ENCODE results near the gene HS6ST2. TPM values are rescaled to one million over a fixed set of nuclear protein-coding genes. Genes with fewer than 3 reads are reported as not detected.

The HS6ST2 gene
- total and polyA plus RNA-seq, 4 donors = under 0.01 to 1.4 (median 0.01) TPM; not detected in 1

GRCh38 chrX:132837126-132837525 is 121.3 kb downstream of the HS6ST2 start:
- Histone ChIP-seq H3K9ac (ENCODE audit: low read depth in 1 of 2, low read length in 2 of 2) (no peak overlapping the region), H3K27me3 (ENCODE audit: control insufficient read depth in 4 of 4, insufficient read depth in 4 of 4, low read length in 3 of 4) (peaks cover 0 to 3% (median 0%) of the 10 kb centered on the region in 4 donors), H3K9me3 (ENCODE audit: control insufficient read depth in 4 of 4, low read length in 3 of 4) (no peaks in the 10 kb centered on the region), H3K4me1 (ENCODE audit: control insufficient read depth in 4 of 4, insufficient read depth in 4 of 4, low read length in 3 of 4) (no peaks in the 10 kb centered on the region), H3K4me3 (ENCODE audit: low read depth in 1 of 3, low read length in 3 of 3) (no peak overlapping the region), H3K36me3 (ENCODE audit: control insufficient read depth in 4 of 4, insufficient read depth in 3 of 4, low read depth in 1 of 4, low read length in 3 of 4) (no peaks in the 10 kb centered on the region), H3K27ac (ENCODE audit: low read depth in 1 of 2, low read length in 2 of 2) (no peak overlapping the region)
- 61% methylated on average over 3 of the region's 3 CpGs for WGBS
- no peak for DNase-seq (ENCODE audit: low spot score)
- TF ChIP-seq ZBTB33 (IDR thresholded peaks at IDR 0.05) = no peak
- TF ChIP-seq HNF4A (conservative IDR thresholded peaks at IDR 0.05) = no peak
- TF ChIP-seq FOXA1 (IDR thresholded peaks at IDR 0.05) = no peak
- no peak for TF ChIP-seq NR2F2 (IDR thresholded peaks at IDR 0.05)
- TF ChIP-seq GABPA (IDR thresholded peaks at IDR 0.05 in 1 of 2, conservative IDR thresholded peaks at IDR 0.05 in 1 of 2) = no peak
- TF ChIP-seq REST (IDR thresholded peaks at IDR 0.05) = no peak
- no peak for TF ChIP-seq SP1 (IDR thresholded peaks at IDR 0.05)
- TF ChIP-seq YY1 (IDR thresholded peaks at IDR 0.05) = no peak
- TF ChIP-seq RXRA (IDR thresholded peaks at IDR 0.05) = no peak
- TF ChIP-seq RAD21 (IDR thresholded peaks at IDR 0.05) = no peak
- TF ChIP-seq TAF1 (conservative IDR thresholded peaks at IDR 0.05) = no peak
- no peak for TF ChIP-seq FOXA2 (IDR thresholded peaks at IDR 0.05)
- TF ChIP-seq EGR1 (IDR thresholded peaks at IDR 0.05; ENCODE audit: low read depth in 2 of 2) = no peak
- no peak for TF ChIP-seq HNF4G (IDR thresholded peaks at IDR 0.05)
- no peak for TF ChIP-seq ATF3 (IDR thresholded peaks at IDR 0.05)

GRCh38 chrX:132836471-132836870 is 122.0 kb downstream of the HS6ST2 start:
- H3K27ac ChIP-seq (ENCODE audit: low read depth in 1 of 2, low read length in 2 of 2) = no peak overlapping the region
- no peaks in the 10 kb centered on the region for H3K9me3 ChIP-seq (ENCODE audit: control insufficient read depth in 4 of 4, low read length in 3 of 4)
- no peak for DNase-seq (ENCODE audit: low spot score)
- H3K9ac ChIP-seq (ENCODE audit: low read depth in 1 of 2, low read length in 2 of 2) = no peak overlapping the region
- H3K27me3 ChIP-seq (ENCODE audit: control insufficient read depth in 4 of 4, insufficient read depth in 4 of 4, low read length in 3 of 4) = peaks cover 0 to 3% (median 0%) of the 10 kb centered on the region in 4 donors
- no peaks in the 10 kb centered on the region for H3K4me1 ChIP-seq (ENCODE audit: control insufficient read depth in 4 of 4, insufficient read depth in 4 of 4, low read length in 3 of 4)
- H3K36me3 ChIP-seq (ENCODE audit: control insufficient read depth in 4 of 4, insufficient read depth in 3 of 4, low read depth in 1 of 4, low read length in 3 of 4) = no peaks in the 10 kb centered on the region
- no peak overlapping the region for H3K4me3 ChIP-seq (ENCODE audit: low read depth in 1 of 3, low read length in 3 of 3)
- TF ChIP-seq EGR1 (IDR thresholded peaks at IDR 0.05; ENCODE audit: low read depth in 2 of 2) (no peak), JUND (IDR thresholded peaks at IDR 0.05) (no peak), HNF4A (conservative IDR thresholded peaks at IDR 0.05) (no peak), RXRA (IDR thresholded peaks at IDR 0.05) (no peak), HNF4G (IDR thresholded peaks at IDR 0.05) (no peak), YY1 (IDR thresholded peaks at IDR 0.05) (no peak), FOXA2 (IDR thresholded peaks at IDR 0.05) (no peak), SP1 (IDR thresholded peaks at IDR 0.05) (no peak), ATF3 (IDR thresholded peaks at IDR 0.05) (no peak), GABPA (IDR thresholded peaks at IDR 0.05 in 1 of 2, conservative IDR thresholded peaks at IDR 0.05 in 1 of 2) (no peak), RAD21 (IDR thresholded peaks at IDR 0.05) (no peak), ZBTB33 (IDR thresholded peaks at IDR 0.05) (no peak), TAF1 (conservative IDR thresholded peaks at IDR 0.05) (no peak), CTCF (IDR thresholded peaks at IDR 0.05; ENCODE audit: low read depth, low read length, missing input control) (no peak), NR2F2 (IDR thresholded peaks at IDR 0.05) (no peak), REST (IDR thresholded peaks at IDR 0.05) (no peak), FOXA1 (IDR thresholded peaks at IDR 0.05) (no peak)
